Stomach smooth muscle (tissue), 2 donors: ENCODE measurements around the gene LRRC1.

Source experiments
- H3K27ac ChIP-seq: one replicate; pipeline ENCODE4 v1.7.0; 2013; ENCODE audit warnings: mild to moderate bottlenecking, low read length, inconsistent platforms
- H3K27me3 ChIP-seq, 2 donors: one replicate each; pipeline ENCODE4 v1.7.0; 2013; ENCODE audit warnings: low read length in 2 of 2; ENCODE audit not compliant: insufficient read depth in 2 of 2, control insufficient read depth in 1 of 2
- H3K36me3 ChIP-seq, 2 donors: one replicate each; pipeline ENCODE4 v1.7.0; 2013; ENCODE audit warnings: low read length in 2 of 2; ENCODE audit not compliant: control insufficient read depth in 2 of 2, insufficient read depth in 2 of 2
- H3K4me1 ChIP-seq: one replicate; pipeline ENCODE4 v1.7.0; 2013; ENCODE audit warnings: low read length; ENCODE audit not compliant: control insufficient read depth, insufficient read depth
- H3K4me3 ChIP-seq, 2 donors: one replicate each; pipeline ENCODE4 v1.7.0; 2013; ENCODE audit warnings: low read length in 2 of 2
- H3K9ac ChIP-seq, 2 donors: one replicate each; pipeline ENCODE4 v1.7.0; 2013; ENCODE audit warnings: low read length in 2 of 2, mild to moderate bottlenecking in 1 of 2
- H3K9me3 ChIP-seq, 2 donors: one replicate each; pipeline ENCODE4 v1.7.0; 2013; ENCODE audit warnings: low read length in 2 of 2; ENCODE audit not compliant: control insufficient read depth in 2 of 2
- donor health status: healthy.
- donor health status: Pancreatic carcinoma.

LRRC1 gene

GRCh38 chr6:53792973-53793317 is 1.9 kb upstream of the LRRC1 start:
- Histone ChIP-seq H3K9me3 (no peaks in the 10 kb centered on the region), H3K4me3 (peak overlapping the region; percentile 85 to 98), H3K4me1 (peaks cover 24% of the 10 kb centered on the region), H3K36me3 (no peaks in the 10 kb centered on the region), H3K9ac (peak overlapping the region in 1 of 2 donors; percentile 73), H3K27ac (no peak overlapping the region), H3K27me3 (no peaks in the 10 kb centered on the region)

GRCh38 chr6:53793318-53794136 is 1.3 kb upstream of the LRRC1 start:
- Histone ChIP-seq H3K36me3 (no peaks in the 10 kb centered on the region), H3K4me3 (peak overlapping the region; percentile 85 to 98), H3K9me3 (no peaks in the 10 kb centered on the region), H3K4me1 (peaks cover 24% of the 10 kb centered on the region), H3K27ac (peak overlapping the region; percentile 75), H3K27me3 (no peaks in the 10 kb centered on the region), H3K9ac (peak overlapping the region; percentile 55 to 73)

- peak overlapping the region; percentile 68 to 73 for H3K9ac ChIP-seq
These were observed 577 bp upstream of the LRRC1 start for GRCh38 chr6:53794137-53794719.

GRCh38 chr6:53795340-53795701 is 516 bp downstream of the LRRC1 start:
- H3K9me3 ChIP-seq, result no peaks in the 10 kb centered on the region
- no peaks in the 10 kb centered on the region for H3K27me3 ChIP-seq
- H3K9ac ChIP-seq, result peak overlapping the region; percentile 73 to 85
- peaks cover 24% of the 10 kb centered on the region for H3K4me1 ChIP-seq
- peak overlapping the region; percentile 85 to 98 for H3K4me3 ChIP-seq
- peak overlapping the region; percentile 75 for H3K27ac ChIP-seq
- H3K36me3 ChIP-seq, result no peaks in the 10 kb centered on the region

More at GRCh38 chr6:53794137-53794719, 577 bp upstream of the LRRC1 start:
- H3K4me3 ChIP-seq, result peak overlapping the region; percentile 85 to 98
- H3K9me3 ChIP-seq, result no peaks in the 10 kb centered on the region
- no peaks in the 10 kb centered on the region for H3K36me3 ChIP-seq
- peaks cover 24% of the 10 kb centered on the region for H3K4me1 ChIP-seq
- H3K27ac ChIP-seq, result peak overlapping the region; percentile 75
- no peaks in the 10 kb centered on the region for H3K27me3 ChIP-seq

GRCh38 chr6:53795702-53796450 is 1.1 kb downstream of the LRRC1 start:
- no peaks in the 10 kb centered on the region for H3K36me3 ChIP-seq
- H3K4me3 ChIP-seq, result peak overlapping the region; percentile 85 to 98
- H3K27me3 ChIP-seq, result no peaks in the 10 kb centered on the region
- H3K4me1 ChIP-seq, result peaks cover 24% of the 10 kb centered on the region
- H3K9ac ChIP-seq, result peak overlapping the region; percentile 73 to 85
- H3K9me3 ChIP-seq, result no peaks in the 10 kb centered on the region
- peak overlapping the region; percentile 75 for H3K27ac ChIP-seq

GRCh38 chr6:53796451-53796780 is 1.6 kb downstream of the LRRC1 start:
- H3K27me3 ChIP-seq, result no peaks in the 10 kb centered on the region
- H3K27ac ChIP-seq, result peak overlapping the region; percentile 75
- H3K36me3 ChIP-seq, result no peaks in the 10 kb centered on the region
- no peaks in the 10 kb centered on the region for H3K9me3 ChIP-seq
- H3K9ac ChIP-seq, result peak overlapping the region; percentile 73 to 85
- H3K4me1 ChIP-seq, result peaks cover 24% of the 10 kb centered on the region
- H3K4me3 ChIP-seq, result peak overlapping the region; percentile 85 to 98

GRCh38 chr6:53796791-53797190 is 2.0 kb downstream of the LRRC1 start:
- no peaks in the 10 kb centered on the region for H3K9me3 ChIP-seq
- H3K27ac ChIP-seq, result no peak overlapping the region
- H3K4me3 ChIP-seq, result peak overlapping the region; percentile 85 to 98
- H3K27me3 ChIP-seq, result no peaks in the 10 kb centered on the region
- peaks cover 24% of the 10 kb centered on the region for H3K4me1 ChIP-seq
- H3K36me3 ChIP-seq, result no peaks in the 10 kb centered on the region
- H3K9ac ChIP-seq, result peak overlapping the region; percentile 73 to 85

- Histone ChIP-seq H3K4me3 (no peak overlapping the region), H3K27me3 (no peaks in the 10 kb centered on the region), H3K27ac (no peak overlapping the region), H3K36me3 (no peaks in the 10 kb centered on the region), H3K4me1 (peaks cover 24% of the 10 kb centered on the region), H3K9ac (no peak overlapping the region), H3K9me3 (no peaks in the 10 kb centered on the region)
These were observed 2.5 kb downstream of the LRRC1 start for GRCh38 chr6:53797304-53797703.

- no peaks in the 10 kb centered on the region for H3K27me3 ChIP-seq
- no peaks in the 10 kb centered on the region for H3K9me3 ChIP-seq
- H3K36me3 ChIP-seq, result no peaks in the 10 kb centered on the region
- peaks cover 21% of the 10 kb centered on the region for H3K4me1 ChIP-seq
- H3K4me3 ChIP-seq, result no peak overlapping the region
- H3K27ac ChIP-seq, result no peak overlapping the region
- H3K9ac ChIP-seq, result no peak overlapping the region
These were observed 4.5 kb downstream of the LRRC1 start for GRCh38 chr6:53799340-53799739.

GRCh38 chr6:53801022-53801421 is 6.2 kb downstream of the LRRC1 start:
- peaks cover 24% of the 10 kb centered on the region for H3K4me1 ChIP-seq
- H3K9me3 ChIP-seq, result no peaks in the 10 kb centered on the region
- no peak overlapping the region for H3K4me3 ChIP-seq
- H3K9ac ChIP-seq, result no peak overlapping the region
- no peaks in the 10 kb centered on the region for H3K36me3 ChIP-seq
- H3K27ac ChIP-seq, result no peak overlapping the region
- no peaks in the 10 kb centered on the region for H3K27me3 ChIP-seq
